Mammary epithelial cell (primary cell): Measurements from ENCODE around the gene ULK4.

Experiments
- CTCF ChIP-seq, 2 donors: IDR thresholded peaks in 1 of 2; conservative IDR thresholded peaks in 1 of 2; 2 replicates each; pipeline ENCODE4 v1.5.1; 2011 to 2012; ENCODE audit warnings: inconsistent platforms in 2 of 2, low read length in 2 of 2, mild to moderate bottlenecking in 2 of 2, control low read depth in 1 of 2, low read depth in 1 of 2; ENCODE audit not compliant: insufficient read depth in 1 of 2; ENCODE audit errors: extremely low read depth in 1 of 2
- EZH2 ChIP-seq: IDR thresholded peaks from 2 replicates; pipeline ENCODE4 v1.6.1; 2012; ENCODE audit warnings: low read length, inconsistent platforms, borderline replicate concordance

GRCh38 chr3:41955192-41955591 is 6.7 kb downstream of the ULK4 start:
- TF ChIP-seq CTCF (conservative IDR thresholded peaks at IDR 0.05 in 1 of 2, IDR thresholded peaks at IDR 0.05 in 1 of 2; ENCODE audit: extremely low read depth in 1 of 2, insufficient read depth in 1 of 2, low read depth in 1 of 2, low read length in 2 of 2) (no peak), EZH2 (no peak)
